Measurements from ENCODE around the gene ELMO1. TPM values are rescaled to one million over a fixed set of nuclear protein-coding genes. Genes with fewer than 3 reads are reported as not detected.

Gene ELMO1
- total RNA-seq, 2 donors from 2014 or later: 66.0 to 72.2 TPM

DNA sequence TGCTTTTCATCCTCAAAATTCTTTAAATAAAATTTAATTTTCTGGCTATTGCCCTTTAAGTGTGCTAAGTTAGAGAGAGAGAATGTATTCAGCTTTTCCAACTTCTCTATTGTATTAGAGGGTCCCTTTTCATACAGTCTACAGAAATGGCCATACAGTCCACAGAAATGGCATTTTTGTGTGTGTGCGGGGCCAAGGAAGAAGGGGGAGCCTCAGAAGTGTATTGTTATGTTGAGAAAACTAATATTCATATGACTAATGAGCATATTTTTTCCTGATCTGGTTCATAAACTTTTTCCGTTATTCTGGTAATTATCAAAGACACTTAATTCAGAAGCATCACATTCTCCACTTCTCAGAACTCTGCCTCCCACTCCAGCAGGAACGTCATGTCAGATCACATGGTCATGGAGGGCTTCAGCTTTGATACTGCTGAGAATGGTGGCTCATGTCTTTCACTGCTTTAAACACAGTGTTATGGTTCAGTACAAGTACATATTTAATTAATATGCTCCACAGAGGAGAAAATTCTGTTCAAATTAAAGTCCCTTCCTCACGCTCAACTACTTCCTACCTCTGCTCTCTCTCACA lies 37.1 kb downstream of the ELMO1 start:
- TF ChIP-seq, protein P1, sequence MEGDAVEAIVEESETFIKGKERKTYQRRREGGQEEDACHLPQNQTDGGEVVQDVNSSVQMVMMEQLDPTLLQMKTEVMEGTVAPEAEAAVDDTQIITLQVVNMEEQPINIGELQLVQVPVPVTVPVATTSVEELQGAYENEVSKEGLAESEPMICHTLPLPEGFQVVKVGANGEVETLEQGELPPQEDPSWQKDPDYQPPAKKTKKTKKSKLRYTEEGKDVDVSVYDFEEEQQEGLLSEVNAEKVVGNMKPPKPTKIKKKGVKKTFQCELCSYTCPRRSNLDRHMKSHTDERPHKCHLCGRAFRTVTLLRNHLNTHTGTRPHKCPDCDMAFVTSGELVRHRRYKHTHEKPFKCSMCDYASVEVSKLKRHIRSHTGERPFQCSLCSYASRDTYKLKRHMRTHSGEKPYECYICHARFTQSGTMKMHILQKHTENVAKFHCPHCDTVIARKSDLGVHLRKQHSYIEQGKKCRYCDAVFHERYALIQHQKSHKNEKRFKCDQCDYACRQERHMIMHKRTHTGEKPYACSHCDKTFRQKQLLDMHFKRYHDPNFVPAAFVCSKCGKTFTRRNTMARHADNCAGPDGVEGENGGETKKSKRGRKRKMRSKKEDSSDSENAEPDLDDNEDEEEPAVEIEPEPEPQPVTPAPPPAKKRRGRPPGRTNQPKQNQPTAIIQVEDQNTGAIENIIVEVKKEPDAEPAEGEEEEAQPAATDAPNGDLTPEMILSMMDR (IDR thresholded peaks at IDR 0.05): no peak
- DNase-seq (ENCODE audit: low spot score): no peak
- no peak overlapping the region for H3K4me3 ChIP-seq
- H3K27me3 ChIP-seq (replicated peaks; ENCODE audit: insufficient read depth): no peaks in the 10 kb centered on the region
- H3K36me3 ChIP-seq: no peaks in the 10 kb centered on the region
- no peak for ATAC-seq (ENCODE audit: insufficient number of reproducible peaks, low FRiP score, low read depth)
- H3K9me3 ChIP-seq: no peaks in the 10 kb centered on the region
- H3K27ac ChIP-seq: no peak overlapping the region
- H3K4me1 ChIP-seq (ENCODE audit: control insufficient read depth in 1 of 2, low read depth in 2 of 2): peaks cover 0 to 3% of the 10 kb centered on the region in 2 donors

GRCh38 chr7:37410305-37411229 lies 38.1 kb downstream of the ELMO1 start:
- no peak overlapping the region for H3K4me3 ChIP-seq
- no peak for DNase-seq (ENCODE audit: low spot score)
- H3K27ac ChIP-seq: no peak overlapping the region
- H3K9me3 ChIP-seq: no peaks in the 10 kb centered on the region
- H3K4me1 ChIP-seq (ENCODE audit: control insufficient read depth in 1 of 2, low read depth in 2 of 2): peaks cover 0 to 3% of the 10 kb centered on the region in 2 donors
- TF ChIP-seq, protein P1 (IDR thresholded peaks at IDR 0.05): no peak
- no peaks in the 10 kb centered on the region for H3K36me3 ChIP-seq
- no peak for ATAC-seq (ENCODE audit: insufficient number of reproducible peaks, low FRiP score, low read depth)
- no peaks in the 10 kb centered on the region for H3K27me3 ChIP-seq (replicated peaks; ENCODE audit: insufficient read depth)

GRCh38 chr7:37409461-37409860 lies 39.2 kb downstream of the ELMO1 start:
- Histone ChIP-seq H3K36me3 (no peaks in the 10 kb centered on the region), H3K4me3 (no peak overlapping the region), H3K4me1 (ENCODE audit: control insufficient read depth in 1 of 2, low read depth in 2 of 2) (peaks cover 0 to 3% of the 10 kb centered on the region in 2 donors), H3K27ac (no peak overlapping the region), H3K27me3 (replicated peaks; ENCODE audit: insufficient read depth) (no peaks in the 10 kb centered on the region), H3K9me3 (no peaks in the 10 kb centered on the region)
- no peak for DNase-seq (ENCODE audit: low spot score)
- ATAC-seq (ENCODE audit: insufficient number of reproducible peaks, low FRiP score, low read depth): no peak
- TF ChIP-seq, protein P1 (IDR thresholded peaks at IDR 0.05): no peak

GRCh38 chr7:37408291-37409228 lies 40.1 kb downstream of the ELMO1 start:
- ATAC-seq (ENCODE audit: insufficient number of reproducible peaks, low FRiP score, low read depth) (peak; percentile 4), DNase-seq (ENCODE audit: low spot score) (no peak)
- Histone ChIP-seq H3K36me3 (no peaks in the 10 kb centered on the region), H3K4me1 (ENCODE audit: control insufficient read depth in 1 of 2, low read depth in 2 of 2) (peaks cover 0 to 3% of the 10 kb centered on the region in 2 donors), H3K27me3 (replicated peaks; ENCODE audit: insufficient read depth) (no peaks in the 10 kb centered on the region), H3K27ac (no peak overlapping the region), H3K9me3 (no peaks in the 10 kb centered on the region), H3K4me3 (no peak overlapping the region)
- TF ChIP-seq, protein P1 (IDR thresholded peaks at IDR 0.05): no peak

Data from thoracic aorta (tissue), 2 donors.